GM12878 (cell line): ENCODE measurements around the gene KRT75. TPM values are rescaled to one million over a fixed set of nuclear protein-coding genes. Genes with fewer than 3 reads are reported as not detected.

Experiments used
- ATAC-seq: fragments of 200-7000 bp; cut with Tn5 transposase; 3 replicates; pipeline ENCODE4 v1.9.1; 2020; ENCODE audit warnings: mild to moderate bottlenecking, moderate library complexity
- BruUV-seq: library from RNA; stranded (reverse); fragments of 400-500 nt; replicated peaks from 2 replicates; lab custom pipeline; 2021; lab: Mats Ljungman, UMichigan
- CTCF ChIA-PET: fragments of 300-600 bp; sonication (Branson Sonifier 250); formaldehyde crosslinking; extraction: SDS; loops from one replicate; lab custom pipeline; 2021; ENCODE audit warnings: inconsistent platforms; lab: Yijun Ruan, JAX
- POLR2A ChIA-PET: fragments of 350-600 bp; formaldehyde crosslinking; extraction: SDS; loops from one replicate; lab custom pipeline; 2021; ENCODE audit warnings: inconsistent platforms; lab: Charles Lee
- RAD21 ChIA-PET: fragments of 300-600 bp; sonication (Branson Sonifier 250); formaldehyde crosslinking; loops from one replicate; lab custom pipeline; 2023; ENCODE audit warnings: antibody characterized with exemption; ENCODE audit not compliant: unreplicated experiment; lab: Charles Lee
- SMC1A ChIA-PET: fragments of 300-600 bp; sonication (Branson Sonifier 250); formaldehyde crosslinking; loops from one replicate; lab custom pipeline; 2023; ENCODE audit not compliant: unreplicated experiment, uncharacterized antibody; lab: Charles Lee
- DNase-seq: peaks from one replicate; pipeline ENCODE4 v3.0.0-alpha.2; 2011; ENCODE audit warnings: low read depth, low spot score
- FAIRE-seq: peaks from 3 replicates; lab custom pipeline; 2011; peaks lifted over from hg19 to GRCh38; lab: Jason Lieb, UNC
- H2AFZ ChIP-seq: 2 replicates; pipeline ENCODE4 v1.6.0; 2011; ENCODE audit warnings: low read depth, low read length, control low read depth; ENCODE audit not compliant: control insufficient read depth
- H3K27ac ChIP-seq: 2 replicates; pipeline ENCODE4 v1.5.1; 2011; ENCODE audit warnings: control low read depth; ENCODE audit not compliant: control insufficient read depth, insufficient read depth
- H3K27me3 ChIP-seq, 2 experiments: replicated peaks in 1 of 2; 2 replicates each; pipeline versions ENCODE4 v1.6.0 to v1.6.1; 2011; ENCODE audit warnings: low read length in 1 of 2; ENCODE audit not compliant: control insufficient read depth in 2 of 2, insufficient read depth in 2 of 2
- H3K36me3 ChIP-seq, 2 experiments: 2 replicates each; pipeline ENCODE4 v1.5.1; 2011; ENCODE audit warnings: low read length in 1 of 2; ENCODE audit not compliant: control insufficient read depth in 2 of 2, insufficient read depth in 2 of 2
- H3K4me1 ChIP-seq: 2 replicates; pipeline ENCODE4 v1.6.1; 2011; ENCODE audit warnings: mild to moderate bottlenecking, low read length, moderate library complexity, mixed read lengths; ENCODE audit not compliant: control insufficient read depth, insufficient read depth
- H3K4me2 ChIP-seq: 2 replicates; pipeline ENCODE4 v1.6.0; 2011; ENCODE audit warnings: control low read depth; ENCODE audit not compliant: control insufficient read depth, insufficient read depth
- H3K4me3 ChIP-seq: fragments of 200-600 bp; sonication (generic); 2 replicates; pipeline ENCODE4 v1.5.1; 2016
- H3K79me2 ChIP-seq: 2 replicates; pipeline ENCODE4 v1.6.0; 2011; ENCODE audit warnings: low read length; ENCODE audit not compliant: control insufficient read depth, insufficient read depth
- H3K9ac ChIP-seq: 2 replicates; pipeline ENCODE4 v1.8.0; 2011; ENCODE audit warnings: low read length, control low read depth, mixed read lengths; ENCODE audit not compliant: control insufficient read depth, insufficient read depth
- H3K9me3 ChIP-seq: replicated peaks from 3 replicates; pipeline ENCODE4 v1.5.1; 2011; ENCODE audit warnings: mild to moderate bottlenecking, low read length; ENCODE audit not compliant: control insufficient read depth, insufficient read depth
- H4K20me1 ChIP-seq: 2 replicates; pipeline ENCODE4 v1.6.0; 2011; ENCODE audit not compliant: control insufficient read depth, insufficient read depth
- CHD1 ChIP-seq: IDR thresholded peaks from 2 replicates; pipeline ENCODE4 v1.6.1; 2012; ENCODE audit warnings: low read depth, low read length, improper control_type of control experiment
- LARP7 ChIP-seq: fragments of 450-650 bp; IDR thresholded peaks from 2 replicates; pipeline ENCODE4 v1.6.1; 2017; ENCODE audit warnings: mild to moderate bottlenecking
- NFIC ChIP-seq: IDR thresholded peaks from 2 replicates; pipeline ENCODE4 v1.6.1; 2012; ENCODE audit warnings: low read depth, mild to moderate bottlenecking, inconsistent platforms, low read length, moderate library complexity
- NKRF ChIP-seq: fragments of 450-650 bp; conservative IDR thresholded peaks from 2 replicates; pipeline ENCODE4 v1.6.1; 2017; ENCODE audit warnings: mild to moderate bottlenecking, moderate library complexity
- NR2F1 ChIP-seq: fragments of 450-650 bp; conservative IDR thresholded peaks from 2 replicates; pipeline ENCODE4 v1.6.1; 2017; ENCODE audit warnings: mild to moderate bottlenecking
- SIN3A ChIP-seq: IDR thresholded peaks from 2 replicates; pipeline ENCODE4 v1.6.1; 2012; ENCODE audit warnings: low read depth, low read length, improper control_type of control experiment
- SRF ChIP-seq, 2 experiments: IDR thresholded peaks; 2 replicates each; pipeline ENCODE4 v1.6.1; 2011; ENCODE audit warnings: low read depth in 2 of 2, low read length in 2 of 2, mild to moderate bottlenecking in 1 of 2, moderate library complexity in 1 of 2
- TAF1 ChIP-seq: IDR thresholded peaks from 2 replicates; pipeline ENCODE4 v1.6.1; 2011; ENCODE audit warnings: mild to moderate bottlenecking, low read depth, low read length, borderline replicate concordance
- ZNF274 ChIP-seq: IDR thresholded peaks from one replicate; pipeline ENCODE4 v1.8.0; 2011; ENCODE audit not compliant: insufficient read length, insufficient read depth
- ZNF687 ChIP-seq: fragments of 450-650 bp; IDR thresholded peaks from 2 replicates; pipeline ENCODE4 v1.6.1; 2017; ENCODE audit warnings: mild to moderate bottlenecking, moderate library complexity
- WGBS: methylation state at CpG from one replicate; pipeline ENCODE4 v1.1.6; 2016; ENCODE audit warnings: low lambda C conversion rate; ENCODE audit not compliant: insufficient replicate concordance, insufficient coverage; ENCODE audit errors: missing lambda C conversion rate; 5-methylcytosine and 5-hydroxymethylcytosine counted together
- in situ Hi-C: fragments of 300-500 bp; cut with MboI; formaldehyde crosslinking; loops from 9 replicates; pipeline ENCODE4 v1.14.3; 2018; ENCODE audit warnings: mixed read lengths
- intact Hi-C: fragments of 100-400 bp; cut with micrococcal nuclease; formaldehyde crosslinking; loops from one replicate; pipeline ENCODE4 v1.14.2; 2022; ENCODE audit not compliant: unreplicated experiment
- polyA plus RNA-seq, 11 experiments: library from polyadenylated mRNA; depleted of rRNA in 4 of 11; unstranded in 6 of 11; stranded (reverse) in 5 of 11; fragments of >200 nt; fragmentation: Nextera tagmentation in 4 of 11; fragmentation: Illumina TruSeq in 1 of 11; extraction: Ambion mirVana in 4 of 11; extraction: Trizol in 1 of 11; gene quantifications; 1 replicate in 1 of 11; 2 replicates in 10 of 11; pipeline versions ENCODE4 v1.2.1 to v1.2.3, GENCODE V29; 2011 to 2016; ENCODE audit warnings: inconsistent platforms in 2 of 11, missing spikeins in 2 of 11, low read depth in 1 of 11
- total RNA-seq, 4 experiments: library from RNA; depleted of rRNA in 3 of 4; stranded (reverse); fragments of >200 nt in 3 of 4; fragmentation: Illumina TruSeq in 1 of 4; extraction: Trizol in 1 of 4; gene quantifications; 2 replicates each; pipeline versions ENCODE4 v1.2.1 to v1.2.3, GENCODE V29; 2013 to 2021
- TF ChIP-seq, protein P1 (sequence below): fragments of 150-350 bp; IDR thresholded peaks from 2 replicates; pipeline ENCODE4 v1.6.1; 2016; ENCODE audit warnings: low read depth, low read length
- TF ChIP-seq, protein P2 (sequence below): IDR thresholded peaks from 2 replicates; pipeline ENCODE4 v1.6.1; 2012; ENCODE audit warnings: low read length, inconsistent platforms

KRT75 gene
- total and polyA plus RNA-seq, 10 of the 15 experiments (the other 5 are each of a cell fraction or from before 2014, with no cell fraction given): not detected

GRCh38 chr12:52418576-52419110 lies 15.5 kb downstream of the KRT75 start (continued):
- TF ChIP-seq ZNF687 (no peak), TAF1 (no peak)
- TF ChIP-seq, all 136 proteins: peak for 0

- BruUV-seq: no TSS peak
- Histone ChIP-seq H3K4me3 (no peak overlapping the region), H3K4me1 (no peaks in the 10 kb centered on the region), H3K27me3 (peaks cover 0 to 2% of the 10 kb centered on the region in 2 experiments; a peak in 1 of 4 replicates), H3K27ac (no peak overlapping the region), H3K9me3 (no peaks in the 10 kb centered on the region), H4K20me1 (no peaks in the 10 kb centered on the region), H3K4me2 (no peak overlapping the region), H3K9ac (no peak overlapping the region), H3K79me2 (no peaks in the 10 kb centered on the region), H3K36me3 (no peaks in the 10 kb centered on the region), H2AFZ (no peak overlapping the region)
- WGBS: 0% methylated on average over 2 of the region's 2 CpGs
- ChIA-PET CTCF (no interaction called here), SMC1A (no interaction called here), POLR2A (no interaction called here), RAD21 (no interaction called here)
- DNase-seq (no peak), FAIRE-seq (no peak), ATAC-seq (no peak)
- in situ Hi-C loops (no loop called here), intact Hi-C loops (no loop called here)
- TF ChIP-seq NKRF (no peak), NFIC (no peak), NR2F1 (no peak), ZNF274 (no peak), CHD1 (no peak), SIN3A (no peak), LARP7 (no peak), SRF (IDR thresholded peaks at IDR 0.05; ENCODE audit: low read depth in 2 of 2, low read length in 2 of 2) (no peak)
- TF ChIP-seq, protein P1, sequence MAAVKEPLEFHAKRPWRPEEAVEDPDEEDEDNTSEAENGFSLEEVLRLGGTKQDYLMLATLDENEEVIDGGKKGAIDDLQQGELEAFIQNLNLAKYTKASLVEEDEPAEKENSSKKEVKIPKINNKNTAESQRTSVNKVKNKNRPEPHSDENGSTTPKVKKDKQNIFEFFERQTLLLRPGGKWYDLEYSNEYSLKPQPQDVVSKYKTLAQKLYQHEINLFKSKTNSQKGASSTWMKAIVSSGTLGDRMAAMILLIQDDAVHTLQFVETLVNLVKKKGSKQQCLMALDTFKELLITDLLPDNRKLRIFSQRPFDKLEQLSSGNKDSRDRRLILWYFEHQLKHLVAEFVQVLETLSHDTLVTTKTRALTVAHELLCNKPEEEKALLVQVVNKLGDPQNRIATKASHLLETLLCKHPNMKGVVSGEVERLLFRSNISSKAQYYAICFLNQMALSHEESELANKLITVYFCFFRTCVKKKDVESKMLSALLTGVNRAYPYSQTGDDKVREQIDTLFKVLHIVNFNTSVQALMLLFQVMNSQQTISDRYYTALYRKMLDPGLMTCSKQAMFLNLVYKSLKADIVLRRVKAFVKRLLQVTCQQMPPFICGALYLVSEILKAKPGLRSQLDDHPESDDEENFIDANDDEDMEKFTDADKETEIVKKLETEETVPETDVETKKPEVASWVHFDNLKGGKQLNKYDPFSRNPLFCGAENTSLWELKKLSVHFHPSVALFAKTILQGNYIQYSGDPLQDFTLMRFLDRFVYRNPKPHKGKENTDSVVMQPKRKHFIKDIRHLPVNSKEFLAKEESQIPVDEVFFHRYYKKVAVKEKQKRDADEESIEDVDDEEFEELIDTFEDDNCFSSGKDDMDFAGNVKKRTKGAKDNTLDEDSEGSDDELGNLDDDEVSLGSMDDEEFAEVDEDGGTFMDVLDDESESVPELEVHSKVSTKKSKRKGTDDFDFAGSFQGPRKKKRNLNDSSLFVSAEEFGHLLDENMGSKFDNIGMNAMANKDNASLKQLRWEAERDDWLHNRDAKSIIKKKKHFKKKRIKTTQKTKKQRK: no peak
- TF ChIP-seq, protein P2, sequence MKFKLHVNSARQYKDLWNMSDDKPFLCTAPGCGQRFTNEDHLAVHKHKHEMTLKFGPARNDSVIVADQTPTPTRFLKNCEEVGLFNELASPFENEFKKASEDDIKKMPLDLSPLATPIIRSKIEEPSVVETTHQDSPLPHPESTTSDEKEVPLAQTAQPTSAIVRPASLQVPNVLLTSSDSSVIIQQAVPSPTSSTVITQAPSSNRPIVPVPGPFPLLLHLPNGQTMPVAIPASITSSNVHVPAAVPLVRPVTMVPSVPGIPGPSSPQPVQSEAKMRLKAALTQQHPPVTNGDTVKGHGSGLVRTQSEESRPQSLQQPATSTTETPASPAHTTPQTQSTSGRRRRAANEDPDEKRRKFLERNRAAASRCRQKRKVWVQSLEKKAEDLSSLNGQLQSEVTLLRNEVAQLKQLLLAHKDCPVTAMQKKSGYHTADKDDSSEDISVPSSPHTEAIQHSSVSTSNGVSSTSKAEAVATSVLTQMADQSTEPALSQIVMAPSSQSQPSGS: no peak
Measured at GRCh38 chr12:52417740-52418139, 16.4 kb downstream of the KRT75 start.
